Right forelimb (tissue), 1 donor: Measurements from ENCODE around the gene SAMM50.
A peak's percentile ranks its signal among the peaks of the same experiment; 100 is the strongest.

Source experiments
- DNase-seq: peaks from one replicate; pipeline ENCODE4 v3.0.0-alpha.2; 2018

SAMM50 gene

GRCh38 chr22:43955040-43955882, at the start of gene SAMM50:
Gene SAMM50 (plus strand): TSS chr22:43955442. CDS start chr22:43955578, 136 bp downstream.
- DNase-seq: peak; percentile 94

GRCh38 chr22:43905681-43906080, 49.6 kb upstream of the SAMM50 start:
- DNase-seq: no peak

GRCh38 chr22:43909708-43910107, 45.5 kb upstream of the SAMM50 start:
- no peak for DNase-seq

- no peak for DNase-seq
Measured at GRCh38 chr22:43910178-43910695, 45.0 kb upstream of the SAMM50 start.

- DNase-seq: no peak
Measured at GRCh38 chr22:43911351-43911750, 43.9 kb upstream of the SAMM50 start.

- no peak for DNase-seq
Measured at GRCh38 chr22:43917521-43917920, 37.7 kb upstream of the SAMM50 start.

- DNase-seq: no peak
Measured at GRCh38 chr22:43919106-43919973, 35.9 kb upstream of the SAMM50 start.

GRCh38 chr22:43921370-43921769, 33.9 kb upstream of the SAMM50 start:
- peak; percentile 50 for DNase-seq

- no peak for DNase-seq
Measured at GRCh38 chr22:43922123-43922522, 33.1 kb upstream of the SAMM50 start.

GRCh38 chr22:43923191-43923590, 32.1 kb upstream of the SAMM50 start:
- DNase-seq: no peak

GRCh38 chr22:43923631-43924464, 31.4 kb upstream of the SAMM50 start, which contains the start of gene PNPLA3:
Gene PNPLA3 (plus strand): TSS chr22:43923805. CDS start chr22:43923912, 107 bp downstream.
- peak; percentile 94 for DNase-seq

- DNase-seq: no peak
Measured at GRCh38 chr22:43924877-43925276, 30.4 kb upstream of the SAMM50 start.

- DNase-seq: no peak
Measured at GRCh38 chr22:43925433-43926348, 29.6 kb upstream of the SAMM50 start.

GRCh38 chr22:43926349-43926710, 28.9 kb upstream of the SAMM50 start:
- no peak for DNase-seq

- no peak for DNase-seq
Measured at GRCh38 chr22:43928468-43928867, 26.8 kb upstream of the SAMM50 start.

GRCh38 chr22:43928908-43929307, 26.3 kb upstream of the SAMM50 start:
- no peak for DNase-seq

GRCh38 chr22:43931771-43932170, 23.5 kb upstream of the SAMM50 start:
- no peak for DNase-seq

GRCh38 chr22:43941449-43941848, 13.8 kb upstream of the SAMM50 start:
- no peak for DNase-seq

- DNase-seq: no peak
Measured at GRCh38 chr22:43944670-43945430, 10.4 kb upstream of the SAMM50 start.

GRCh38 chr22:43945632-43946383, 9.4 kb upstream of the SAMM50 start:
- DNase-seq: no peak
